ENCODE data around the gene IL7R. TPM values are rescaled to one million over a fixed set of nuclear protein-coding genes. Genes with fewer than 3 reads are reported as not detected.

Gene IL7R
- total RNA-seq, 1 experiment from 2014 or later, result not detected

GRCh38 chr5:35880156-35880555 lies 23.5 kb downstream of the IL7R start:
- POLR2A ChIA-PET, result no interaction called here
- BruUV-seq (replicated peaks), result no TSS peak

GRCh38 chr5:35881758-35882157 lies 25.1 kb downstream of the IL7R start:
- H3K4me3 ChIP-seq (ENCODE audit: low read depth, low read length), result no peak overlapping the region
- no peaks in the 10 kb centered on the region for H3K36me3 Mint-ChIP-seq (ENCODE audit: insufficient read depth, unreplicated experiment)
- no peak for TF ChIP-seq CTCF (IDR thresholded peaks at IDR 0.05; ENCODE audit: insufficient read depth in 1 of 2, low read depth in 1 of 2, low read length in 1 of 2, severe bottlenecking in 1 of 2, unreplicated experiment in 1 of 2)
- no peaks in the 10 kb centered on the region for H3K27me3 ChIP-seq (replicated peaks; ENCODE audit: control insufficient read depth, insufficient read depth, low read length)
- no TSS peak for BruUV-seq (replicated peaks)
- peaks cover 12% of the 10 kb centered on the region for H3K27me3 Mint-ChIP-seq (ENCODE audit: insufficient read depth, unreplicated experiment)
- ChIA-PET POLR2A (no interaction called here), CTCF (no interaction called here)
- H3K9me3 Mint-ChIP-seq (ENCODE audit: unreplicated experiment), result no peaks in the 10 kb centered on the region
- H3K36me3 ChIP-seq (ENCODE audit: control insufficient read depth, insufficient read depth, low read length), result no peaks in the 10 kb centered on the region
- no peaks in the 10 kb centered on the region for H3K9me3 ChIP-seq
- intact Hi-C loops (cut with micrococcal nuclease; ENCODE audit: unreplicated experiment), result no loop called here
- H3K4me1 ChIP-seq, result no peaks in the 10 kb centered on the region
- no peaks in the 10 kb centered on the region for H3K4me1 Mint-ChIP-seq (ENCODE audit: low read depth, unreplicated experiment)
- H3K4me3 Mint-ChIP-seq (ENCODE audit: unreplicated experiment), result no peak overlapping the region
- DNase-seq, result no peak
- H3K27ac Mint-ChIP-seq (ENCODE audit: unreplicated experiment), result no peak overlapping the region

More at GRCh38 chr5:35880156-35880555, 23.5 kb downstream of the IL7R start:
- H3K27ac Mint-ChIP-seq (ENCODE audit: unreplicated experiment), result no peak overlapping the region
- no peaks in the 10 kb centered on the region for H3K36me3 Mint-ChIP-seq (ENCODE audit: insufficient read depth, unreplicated experiment)
- H3K4me1 Mint-ChIP-seq (ENCODE audit: low read depth, unreplicated experiment), result no peaks in the 10 kb centered on the region
- no peak overlapping the region for H3K4me3 Mint-ChIP-seq (ENCODE audit: unreplicated experiment)
- Histone ChIP-seq H3K4me3 (ENCODE audit: low read depth, low read length) (no peak overlapping the region), H3K36me3 (ENCODE audit: control insufficient read depth, insufficient read depth, low read length) (no peaks in the 10 kb centered on the region), H3K27me3 (replicated peaks; ENCODE audit: control insufficient read depth, insufficient read depth, low read length) (no peaks in the 10 kb centered on the region), H3K9me3 (no peaks in the 10 kb centered on the region), H3K4me1 (no peaks in the 10 kb centered on the region)
- CTCF ChIA-PET, result no interaction called here
- TF ChIP-seq CTCF (IDR thresholded peaks at IDR 0.05; ENCODE audit: insufficient read depth in 1 of 2, low read depth in 1 of 2, low read length in 1 of 2, severe bottlenecking in 1 of 2, unreplicated experiment in 1 of 2), result no peak
- no peaks in the 10 kb centered on the region for H3K9me3 Mint-ChIP-seq (ENCODE audit: unreplicated experiment)
- intact Hi-C loops (cut with micrococcal nuclease; ENCODE audit: unreplicated experiment), result no loop called here
- DNase-seq, result no peak
- peaks cover 12% of the 10 kb centered on the region for H3K27me3 Mint-ChIP-seq (ENCODE audit: insufficient read depth, unreplicated experiment)

GRCh38 chr5:35884191-35884769 lies 27.6 kb downstream of the IL7R start:
- Mint-ChIP-seq H3K27ac (ENCODE audit: unreplicated experiment) (no peak overlapping the region), H3K27me3 (ENCODE audit: insufficient read depth, unreplicated experiment) (peaks cover 12% of the 10 kb centered on the region), H3K4me1 (ENCODE audit: low read depth, unreplicated experiment) (no peaks in the 10 kb centered on the region), H3K4me3 (ENCODE audit: unreplicated experiment) (no peak overlapping the region), H3K9me3 (ENCODE audit: unreplicated experiment) (no peaks in the 10 kb centered on the region), H3K36me3 (ENCODE audit: insufficient read depth, unreplicated experiment) (no peaks in the 10 kb centered on the region)
- ChIA-PET POLR2A (no interaction called here), CTCF (no interaction called here)
- Histone ChIP-seq H3K36me3 (ENCODE audit: control insufficient read depth, insufficient read depth, low read length) (no peaks in the 10 kb centered on the region), H3K9me3 (no peaks in the 10 kb centered on the region), H3K27me3 (replicated peaks; ENCODE audit: control insufficient read depth, insufficient read depth, low read length) (no peaks in the 10 kb centered on the region), H3K4me1 (no peaks in the 10 kb centered on the region), H3K4me3 (ENCODE audit: low read depth, low read length) (no peak overlapping the region)
- no peak for TF ChIP-seq CTCF (IDR thresholded peaks at IDR 0.05; ENCODE audit: insufficient read depth in 1 of 2, low read depth in 1 of 2, low read length in 1 of 2, severe bottlenecking in 1 of 2, unreplicated experiment in 1 of 2)
- no TSS peak for BruUV-seq (replicated peaks)
- DNase-seq, result no peak
- intact Hi-C loops (cut with micrococcal nuclease; ENCODE audit: unreplicated experiment), result no loop called here

Measured in Caco-2 (cell line).